HepG2 (cell line): Measurements from ENCODE around the gene C11orf58. TPM values are rescaled to one million over a fixed set of nuclear protein-coding genes. Genes with fewer than 3 reads are reported as not detected.

ENCODE experiments used
- ARID2 ChIP-seq: sonication (generic); formaldehyde crosslinking; IDR thresholded peaks from 2 replicates; pipeline ENCODE4 v1.8.1; 2022; ENCODE audit warnings: mild to moderate bottlenecking, missing genetic modification reagents, borderline replicate concordance
- BRCA1 ChIP-seq: sonication (generic); formaldehyde crosslinking; IDR thresholded peaks from 2 replicates; pipeline ENCODE4 v1.4.0; 2020; ENCODE audit warnings: missing genetic modification reagents
- CTCF ChIP-seq: sonication (generic); formaldehyde crosslinking; IDR thresholded peaks from 2 replicates; pipeline ENCODE4 v1.5.0; 2020; ENCODE audit warnings: mild to moderate bottlenecking, missing genetic modification reagents, moderate library complexity
- DBP ChIP-seq: sonication (generic); formaldehyde crosslinking; IDR thresholded peaks from 2 replicates; pipeline ENCODE4 v1.4.0; 2020; ENCODE audit warnings: missing genetic modification reagents; ENCODE audit errors: not compliant biosample characterization
- ETV6 ChIP-seq: sonication (generic); formaldehyde crosslinking; conservative IDR thresholded peaks from 2 replicates; pipeline ENCODE4 v1.4.0; 2020; ENCODE audit warnings: missing genetic modification reagents
- FOSL1 ChIP-seq: sonication (generic); formaldehyde crosslinking; IDR thresholded peaks from 2 replicates; pipeline ENCODE4 v1.9.0; 2021; ENCODE audit warnings: missing genetic modification reagents, borderline replicate concordance
- HIC2 ChIP-seq: sonication (generic); formaldehyde crosslinking; IDR thresholded peaks from 2 replicates; pipeline ENCODE4 v1.9.0; 2022; ENCODE audit warnings: low read depth, missing genetic modification reagents
- HNF1A ChIP-seq, 2 experiments: sonication (generic) in 1 of 2; formaldehyde crosslinking in 1 of 2; IDR thresholded peaks; 2 replicates each; pipeline versions ENCODE4 v1.4.0 to v1.6.1; 2016 to 2020; ENCODE audit warnings: borderline replicate concordance in 1 of 2, low read depth in 1 of 2, mild to moderate bottlenecking in 1 of 2, missing genetic modification reagents in 1 of 2
- KLF11 ChIP-seq: IDR thresholded peaks from 2 replicates; pipeline ENCODE4 v1.6.1; 2016; ENCODE audit warnings: missing compliant biosample characterization
- KLF16 ChIP-seq, 2 experiments: sonication (generic) in 1 of 2; formaldehyde crosslinking in 1 of 2; IDR thresholded peaks; 2 replicates each; pipeline versions ENCODE4 v1.6.1 to v1.8.0; 2016 to 2023; ENCODE audit warnings: missing genetic modification reagents in 2 of 2, missing compliant biosample characterization in 1 of 2
- RXRA ChIP-seq: sonication (generic); formaldehyde crosslinking; IDR thresholded peaks from 2 replicates; pipeline ENCODE4 v1.5.1; 2020; ENCODE audit warnings: missing genetic modification reagents
- TCF7 ChIP-seq: sonication (generic); IDR thresholded peaks from 2 replicates; pipeline ENCODE4 v1.6.1; 2016; ENCODE audit warnings: antibody characterized with exemption, low read depth
- TMF1 ChIP-seq: sonication (generic); formaldehyde crosslinking; IDR thresholded peaks from 2 replicates; pipeline ENCODE4 v1.8.1; 2022; ENCODE audit warnings: low read depth, missing genetic modification reagents
- ZBTB34 ChIP-seq: sonication (generic); formaldehyde crosslinking; IDR thresholded peaks from 2 replicates; pipeline ENCODE4 v1.8.0; 2022; ENCODE audit warnings: mild to moderate bottlenecking, missing genetic modification reagents
- ZNF138 ChIP-seq: sonication (generic); formaldehyde crosslinking; IDR thresholded peaks from 2 replicates; pipeline ENCODE4 v1.5.0; 2020; ENCODE audit warnings: mild to moderate bottlenecking, low read depth, missing genetic modification reagents
- ZNF776 ChIP-seq: sonication (generic); formaldehyde crosslinking; IDR thresholded peaks from 2 replicates; pipeline ENCODE4 v1.4.0; 2020; ENCODE audit warnings: mild to moderate bottlenecking, missing genetic modification reagents
- ZNF781 ChIP-seq: sonication (generic); formaldehyde crosslinking; IDR thresholded peaks from 2 replicates; pipeline ENCODE4 v1.5.1; 2020; ENCODE audit warnings: borderline replicate concordance, mild to moderate bottlenecking, missing genetic modification reagents; ENCODE audit errors: not compliant biosample characterization
- polyA plus RNA-seq, 8 experiments: library from polyadenylated mRNA; depleted of rRNA in 3 of 8; stranded (reverse) in 7 of 8; unstranded in 1 of 8; fragments of >200 nt; fragmentation: Illumina TruSeq in 4 of 8; extraction: Trizol in 4 of 8; gene quantifications; 2 replicates each; pipeline versions ENCODE4 v1.2.1 to v1.2.3, GENCODE V29; 2011 to 2016; ENCODE audit warnings: low read depth in 4 of 8, missing spikeins in 1 of 8, mixed read lengths in 1 of 8; ENCODE audit not compliant: insufficient read depth in 1 of 8
- total RNA-seq, 5 experiments: library from RNA; depleted of rRNA; stranded (reverse); fragments of >200 nt; fragmentation: Illumina TruSeq; extraction: Trizol; gene quantifications; 2 replicates each; pipeline ENCODE4 v1.2.3, GENCODE V29; 2016; ENCODE audit warnings: low read depth in 1 of 5

Gene C11orf58
- total and polyA plus RNA-seq, 2 of the 13 experiments (the other 11 are each of a cell fraction or from before 2014, with no cell fraction given) = 83.8 to 167 TPM

GRCh38 chr11:16774936-16775613 is 36.6 kb downstream of the C11orf58 start (continued):
- no peak for TF ChIP-seq CTCF (CRISPR knock-in tag)
- no peak for TF ChIP-seq KLF11 (CRISPR knock-in tag)
- TF ChIP-seq ZNF776 (CRISPR knock-in tag) = no peak
- TF ChIP-seq HNF1A (IDR thresholded peaks at IDR 0.05; ENCODE audit: low read depth) = no peak
- TF ChIP-seq HNF1A (CRISPR knock-in tag; IDR thresholded peaks at IDR 0.05; ENCODE audit: borderline replicate concordance) = no peak
- no peak for TF ChIP-seq ETV6 (CRISPR knock-in tag)
- TF ChIP-seq TMF1 (CRISPR knock-in tag) = no peak
- no peak for TF ChIP-seq RXRA (CRISPR knock-in tag)
- TF ChIP-seq BRCA1 (CRISPR knock-in tag) = no peak
- no peak for TF ChIP-seq ZBTB34 (CRISPR knock-in tag)
- no peak for TF ChIP-seq FOSL1
- TF ChIP-seq DBP (CRISPR knock-in tag) = no peak
- TF ChIP-seq ZNF138 = no peak
- no peak for TF ChIP-seq KLF16 (CRISPR knock-in tag; IDR thresholded peaks at IDR 0.05)
- no peak for TF ChIP-seq ARID2 (CRISPR knock-in tag)
- no peak for TF ChIP-seq ZNF781 (CRISPR knock-in tag)
- 0 out of 2 replicates have a peak, but pooled peaks have one; percentile 38 for TF ChIP-seq HIC2 (CRISPR knock-in tag)
- peak; percentile 73 for TF ChIP-seq TCF7
